KMS-11 (cell line): ENCODE measurements around the gene RNF181.

Source experiments
- H2AFZ ChIP-seq: fragments of 200-600 bp; sonication (generic); 2 replicates; pipeline ENCODE4 v1.6.1; 2016; ENCODE audit warnings: antibody characterized with exemption, mixed run types, low read depth
- H3K27ac ChIP-seq: fragments of 200-600 bp; sonication (generic); 2 replicates; pipeline ENCODE4 v1.6.1; 2016; ENCODE audit warnings: mild to moderate bottlenecking, mixed run types
- H3K27me3 ChIP-seq: fragments of 200-600 bp; sonication (generic); 2 replicates; pipeline ENCODE4 v1.6.1; 2017; ENCODE audit warnings: mild to moderate bottlenecking, low read depth, mixed run types, moderate library complexity; ENCODE audit not compliant: insufficient read depth
- H3K36me3 ChIP-seq: fragments of 200-600 bp; sonication (generic); 2 replicates; pipeline ENCODE4 v1.6.1; 2017; ENCODE audit warnings: mild to moderate bottlenecking, mixed run types; ENCODE audit not compliant: insufficient read depth
- H3K4me1 ChIP-seq: fragments of 200-600 bp; sonication (generic); 2 replicates; pipeline ENCODE4 v1.6.1; 2016; ENCODE audit warnings: mild to moderate bottlenecking, low read depth, mixed run types; ENCODE audit not compliant: poor library complexity, severe bottlenecking
- H3K4me2 ChIP-seq: fragments of 200-600 bp; sonication (generic); 2 replicates; pipeline ENCODE4 v1.7.0; 2016; ENCODE audit warnings: mild to moderate bottlenecking, mixed run types
- H3K4me3 ChIP-seq: fragments of 200-600 bp; sonication (generic); IDR thresholded peaks from 2 replicates; pipeline ENCODE4 v1.6.1; 2017; ENCODE audit warnings: low read depth, low read length, mixed read lengths; ENCODE audit not compliant: insufficient read depth
- H3K79me2 ChIP-seq: fragments of 200-600 bp; sonication (generic); 2 replicates; pipeline ENCODE4 v1.6.1; 2016; ENCODE audit warnings: low read depth, mixed run types; ENCODE audit not compliant: insufficient read depth
- H3K9ac ChIP-seq: fragments of 200-600 bp; sonication (generic); 2 replicates; pipeline ENCODE4 v1.6.1; 2016; ENCODE audit warnings: mild to moderate bottlenecking, mixed run types
- H4K20me1 ChIP-seq: fragments of 200-600 bp; sonication (generic); 2 replicates; pipeline ENCODE4 v1.6.1; 2016; ENCODE audit warnings: mild to moderate bottlenecking, mixed run types; ENCODE audit not compliant: insufficient read depth
- TF ChIP-seq, protein P1 (sequence below): fragments of 200-600 bp; sonication (generic); conservative IDR thresholded peaks from 2 replicates; pipeline ENCODE4 v1.6.1; 2017; ENCODE audit warnings: low read depth, mild to moderate bottlenecking, antibody characterized with exemption, low read length, moderate library complexity, mixed read lengths

RNF181 gene

DNA sequence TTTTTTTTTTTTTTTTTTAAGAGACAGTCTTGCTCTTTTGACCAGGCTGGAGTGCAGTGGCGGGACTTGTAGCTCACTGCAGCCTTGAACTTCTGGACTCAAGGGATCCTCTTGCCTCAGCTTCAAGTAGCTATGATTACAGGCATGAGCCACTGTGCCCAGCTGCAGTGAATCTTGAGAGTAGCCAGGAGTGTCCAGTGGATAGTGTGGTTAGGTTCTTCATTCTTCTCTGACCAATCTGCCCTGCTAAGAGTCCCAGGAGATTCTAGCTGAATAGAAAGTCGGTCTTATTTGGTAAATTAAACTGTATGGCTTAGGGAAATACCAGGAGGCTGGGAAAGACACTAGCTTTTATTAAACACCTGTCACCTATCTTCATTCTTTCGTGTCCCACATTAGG lies 35.8 kb downstream of the RNF181 start:
- Histone ChIP-seq H3K4me1 (peaks cover 49% of the 10 kb centered on the region), H3K27me3 (no peaks in the 10 kb centered on the region), H3K9ac (no peak overlapping the region), H3K79me2 (peaks cover 14% of the 10 kb centered on the region; the same call in 1 of the 2 replicates), H3K4me3 (no peak overlapping the region), H4K20me1 (no peaks in the 10 kb centered on the region), H2AFZ (no peak overlapping the region), H3K4me2 (no peak overlapping the region), H3K36me3 (peaks cover 12% of the 10 kb centered on the region; the same call in 1 of the 2 replicates), H3K27ac (no peak overlapping the region)
- TF ChIP-seq, protein P1, sequence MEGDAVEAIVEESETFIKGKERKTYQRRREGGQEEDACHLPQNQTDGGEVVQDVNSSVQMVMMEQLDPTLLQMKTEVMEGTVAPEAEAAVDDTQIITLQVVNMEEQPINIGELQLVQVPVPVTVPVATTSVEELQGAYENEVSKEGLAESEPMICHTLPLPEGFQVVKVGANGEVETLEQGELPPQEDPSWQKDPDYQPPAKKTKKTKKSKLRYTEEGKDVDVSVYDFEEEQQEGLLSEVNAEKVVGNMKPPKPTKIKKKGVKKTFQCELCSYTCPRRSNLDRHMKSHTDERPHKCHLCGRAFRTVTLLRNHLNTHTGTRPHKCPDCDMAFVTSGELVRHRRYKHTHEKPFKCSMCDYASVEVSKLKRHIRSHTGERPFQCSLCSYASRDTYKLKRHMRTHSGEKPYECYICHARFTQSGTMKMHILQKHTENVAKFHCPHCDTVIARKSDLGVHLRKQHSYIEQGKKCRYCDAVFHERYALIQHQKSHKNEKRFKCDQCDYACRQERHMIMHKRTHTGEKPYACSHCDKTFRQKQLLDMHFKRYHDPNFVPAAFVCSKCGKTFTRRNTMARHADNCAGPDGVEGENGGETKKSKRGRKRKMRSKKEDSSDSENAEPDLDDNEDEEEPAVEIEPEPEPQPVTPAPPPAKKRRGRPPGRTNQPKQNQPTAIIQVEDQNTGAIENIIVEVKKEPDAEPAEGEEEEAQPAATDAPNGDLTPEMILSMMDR: no peak

DNA sequence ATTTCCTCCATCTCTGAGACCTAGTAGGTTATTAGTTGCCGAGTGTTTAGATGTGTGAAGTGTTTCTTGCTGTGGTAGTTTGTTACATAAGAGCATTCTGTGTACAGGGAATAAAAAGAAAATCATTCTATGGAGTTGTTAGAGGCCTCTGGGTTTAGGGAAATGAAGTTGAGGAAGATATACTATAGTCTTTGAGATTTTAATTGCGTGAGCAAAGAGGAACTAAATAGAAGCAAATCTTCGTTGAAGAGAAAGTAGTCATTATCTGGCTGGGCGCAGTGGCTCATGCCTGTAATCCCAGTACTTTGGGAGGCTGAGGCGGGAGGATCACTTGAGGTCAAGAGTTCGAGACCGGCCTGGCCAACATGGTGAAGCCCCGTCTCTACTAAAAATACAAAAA lies 39.5 kb downstream of the RNF181 start:
- H3K4me3 ChIP-seq: no peak overlapping the region
- peaks cover 14% of the 10 kb centered on the region; the same call in 1 of the 2 replicates for H3K79me2 ChIP-seq
- H3K36me3 ChIP-seq: peaks cover 19% of the 10 kb centered on the region; the same call in 1 of the 2 replicates
- no peak overlapping the region for H3K27ac ChIP-seq
- no peaks in the 10 kb centered on the region for H4K20me1 ChIP-seq
- no peaks in the 10 kb centered on the region for H3K27me3 ChIP-seq
- no peak overlapping the region for H2AFZ ChIP-seq
- TF ChIP-seq, protein P1: no peak
- peaks cover 36% of the 10 kb centered on the region for H3K4me1 ChIP-seq
- H3K9ac ChIP-seq: no peak overlapping the region
- H3K4me2 ChIP-seq: no peak overlapping the region

DNA sequence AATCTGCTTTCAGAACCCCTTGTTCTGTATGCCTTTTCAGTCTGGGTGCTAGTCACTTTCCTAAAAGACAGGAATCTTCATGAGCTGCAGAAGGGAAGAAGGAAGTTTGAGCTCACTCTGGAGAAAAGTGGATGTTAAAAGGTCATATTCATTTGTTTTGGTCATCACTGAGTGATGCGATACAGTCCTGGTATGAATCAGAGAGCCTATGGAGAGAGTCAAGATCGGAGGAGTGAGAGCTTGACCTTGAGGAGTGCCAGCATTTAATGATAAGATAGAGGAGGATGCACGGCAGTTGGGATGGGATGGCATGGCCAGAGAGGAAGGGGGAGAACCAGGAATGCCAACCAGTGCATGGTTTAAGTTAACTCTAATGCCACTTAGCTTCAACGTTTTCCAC lies 40.1 kb downstream of the RNF181 start:
- H3K9ac ChIP-seq: no peak overlapping the region
- no peaks in the 10 kb centered on the region for H3K27me3 ChIP-seq
- H4K20me1 ChIP-seq: no peaks in the 10 kb centered on the region
- TF ChIP-seq, protein P1: no peak
- no peak overlapping the region for H3K27ac ChIP-seq
- no peak overlapping the region for H2AFZ ChIP-seq
- H3K79me2 ChIP-seq: peaks cover 14% of the 10 kb centered on the region; the same call in 1 of the 2 replicates
- peaks cover 20% of the 10 kb centered on the region; the same call in 1 of the 2 replicates for H3K36me3 ChIP-seq
- H3K4me3 ChIP-seq: no peak overlapping the region
- no peak overlapping the region for H3K4me2 ChIP-seq
- H3K4me1 ChIP-seq: peaks cover 36% of the 10 kb centered on the region

DNA sequence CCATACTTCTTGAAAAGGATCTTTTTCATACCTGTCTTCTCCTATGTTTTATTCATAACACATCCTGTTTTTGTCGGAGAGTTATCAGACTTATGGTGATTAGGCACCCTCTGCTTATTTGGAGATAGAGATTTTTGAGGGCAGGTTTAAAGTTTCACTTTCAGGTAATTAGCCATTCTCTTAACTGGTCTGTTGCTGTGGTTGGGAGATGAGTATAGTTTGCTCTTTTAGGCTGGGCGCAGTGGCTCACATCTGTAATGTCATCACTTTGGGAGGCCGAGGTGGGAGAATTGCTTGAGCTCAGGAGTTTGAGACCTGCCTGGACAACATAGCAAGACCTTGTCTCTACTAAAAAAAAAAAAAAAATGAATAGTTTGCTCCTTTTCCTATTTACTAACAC lies 47.2 kb downstream of the RNF181 start:
- Histone ChIP-seq H3K9ac (no peak overlapping the region), H3K4me1 (peaks cover 88% of the 10 kb centered on the region), H2AFZ (no peak overlapping the region), H3K27ac (peak overlapping the region; percentile 54), H3K36me3 (peaks cover 39% of the 10 kb centered on the region; the same call in 1 of the 2 replicates), H3K4me3 (peak overlapping the region; percentile 43), H3K27me3 (no peaks in the 10 kb centered on the region), H3K79me2 (peaks cover 13% of the 10 kb centered on the region), H4K20me1 (no peaks in the 10 kb centered on the region), H3K4me2 (peak overlapping the region; percentile 66)
- TF ChIP-seq, protein P1: no peak
